HEK293 (cell line): ENCODE measurements around the gene RMC1.

ENCODE experiments used
- GLIS2 ChIP-seq: fragments of 450-650 bp; formaldehyde crosslinking; IDR thresholded peaks from 2 replicates; pipeline ENCODE4 v1.5.1; 2016; ENCODE audit warnings: missing biosample characterization, missing genetic modification characterization
- KLF10 ChIP-seq: fragments of 450-650 bp; IDR thresholded peaks from 2 replicates; pipeline ENCODE4 v1.5.1; 2018; ENCODE audit warnings: missing biosample characterization, mild to moderate bottlenecking, missing genetic modification characterization
- RBAK ChIP-seq: fragments of 450-650 bp; formaldehyde crosslinking; IDR thresholded peaks from 2 replicates; pipeline ENCODE4 v1.5.1; 2016; ENCODE audit warnings: missing biosample characterization, missing genetic modification characterization
- ZBTB20 ChIP-seq: fragments of 450-650 bp; formaldehyde crosslinking; IDR thresholded peaks from 2 replicates; pipeline ENCODE4 v1.5.1; 2016; ENCODE audit warnings: missing biosample characterization, missing genetic modification characterization
- ZBTB21 ChIP-seq: fragments of 450-650 bp; formaldehyde crosslinking; IDR thresholded peaks from 2 replicates; pipeline ENCODE4 v1.5.1; 2017; ENCODE audit warnings: missing biosample characterization, missing genetic modification characterization
- ZNF24 ChIP-seq: fragments of 450-650 bp; formaldehyde crosslinking; IDR thresholded peaks from 2 replicates; pipeline ENCODE4 v1.5.1; 2016; ENCODE audit warnings: missing biosample characterization, missing genetic modification characterization
- ZNF747 ChIP-seq: fragments of 450-650 bp; formaldehyde crosslinking; IDR thresholded peaks from 2 replicates; pipeline ENCODE4 v1.5.1; 2016; ENCODE audit warnings: missing biosample characterization, missing genetic modification characterization
- ZSCAN30 ChIP-seq: fragments of 450-650 bp; IDR thresholded peaks from 2 replicates; pipeline ENCODE4 v1.5.1; 2018; ENCODE audit warnings: missing biosample characterization, mild to moderate bottlenecking, missing genetic modification characterization, moderate library complexity
- TF ChIP-seq, protein P1 (sequence below): fragments of 450-650 bp; formaldehyde crosslinking; IDR thresholded peaks from 2 replicates; pipeline ENCODE4 v1.5.1; 2016; ENCODE audit warnings: missing biosample characterization, missing genetic modification characterization
- TF ChIP-seq, protein P2 (sequence below): fragments of 450-650 bp; formaldehyde crosslinking; IDR thresholded peaks from 2 replicates; pipeline ENCODE4 v1.5.1; 2017; ENCODE audit warnings: missing biosample characterization, missing genetic modification characterization
- TF ChIP-seq, protein P3 (sequence below): fragments of 450-650 bp; formaldehyde crosslinking; IDR thresholded peaks from 2 replicates; pipeline ENCODE4 v1.5.1; 2016; ENCODE audit warnings: missing biosample characterization, missing genetic modification characterization
- TF ChIP-seq, protein P4 (sequence below): fragments of 450-650 bp; formaldehyde crosslinking; IDR thresholded peaks from 2 replicates; pipeline ENCODE4 v1.5.1; 2016; ENCODE audit warnings: missing biosample characterization, missing genetic modification characterization
- TF ChIP-seq, protein P5 (sequence below): fragments of 450-650 bp; formaldehyde crosslinking; IDR thresholded peaks from 2 replicates; pipeline ENCODE4 v1.5.1; 2017; ENCODE audit warnings: missing biosample characterization, missing genetic modification characterization

DNA sequence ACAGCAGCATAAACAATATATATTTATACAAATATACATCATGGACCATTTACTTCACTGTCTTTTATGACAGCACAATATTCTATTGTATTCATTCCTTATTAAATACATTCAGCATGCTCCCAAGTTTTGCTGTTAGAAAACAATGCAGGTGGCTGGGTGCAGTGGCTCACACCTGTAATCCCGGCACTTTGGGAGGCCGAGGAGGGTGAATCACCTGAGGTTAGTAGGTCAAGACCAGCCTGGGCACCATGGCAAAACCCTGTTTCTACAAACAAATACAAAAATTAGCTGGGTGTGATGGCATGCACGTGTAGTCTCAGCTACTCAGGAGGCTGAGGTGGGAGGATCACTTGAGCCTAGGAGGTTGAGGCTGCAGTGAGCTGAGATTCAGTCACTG lies 44.0 kb downstream of the RMC1 start:
- TF ChIP-seq GLIS2 (tag by site-specific recombination) (no peak), RBAK (tag by site-specific recombination) (no peak), ZNF24 (tag by site-specific recombination) (no peak), ZNF747 (tag by site-specific recombination) (no peak), ZSCAN30 (tag by site-specific recombination) (no peak), ZBTB21 (tag by site-specific recombination) (no peak), KLF10 (tag by site-specific recombination) (no peak), ZBTB20 (no peak)
- TF ChIP-seq, protein P1, sequence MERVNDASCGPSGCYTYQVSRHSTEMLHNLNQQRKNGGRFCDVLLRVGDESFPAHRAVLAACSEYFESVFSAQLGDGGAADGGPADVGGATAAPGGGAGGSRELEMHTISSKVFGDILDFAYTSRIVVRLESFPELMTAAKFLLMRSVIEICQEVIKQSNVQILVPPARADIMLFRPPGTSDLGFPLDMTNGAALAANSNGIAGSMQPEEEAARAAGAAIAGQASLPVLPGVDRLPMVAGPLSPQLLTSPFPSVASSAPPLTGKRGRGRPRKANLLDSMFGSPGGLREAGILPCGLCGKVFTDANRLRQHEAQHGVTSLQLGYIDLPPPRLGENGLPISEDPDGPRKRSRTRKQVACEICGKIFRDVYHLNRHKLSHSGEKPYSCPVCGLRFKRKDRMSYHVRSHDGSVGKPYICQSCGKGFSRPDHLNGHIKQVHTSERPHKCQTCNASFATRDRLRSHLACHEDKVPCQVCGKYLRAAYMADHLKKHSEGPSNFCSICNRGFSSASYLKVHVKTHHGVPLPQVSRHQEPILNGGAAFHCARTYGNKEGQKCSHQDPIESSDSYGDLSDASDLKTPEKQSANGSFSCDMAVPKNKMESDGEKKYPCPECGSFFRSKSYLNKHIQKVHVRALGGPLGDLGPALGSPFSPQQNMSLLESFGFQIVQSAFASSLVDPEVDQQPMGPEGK (tag by site-specific recombination): no peak
- TF ChIP-seq, protein P2, sequence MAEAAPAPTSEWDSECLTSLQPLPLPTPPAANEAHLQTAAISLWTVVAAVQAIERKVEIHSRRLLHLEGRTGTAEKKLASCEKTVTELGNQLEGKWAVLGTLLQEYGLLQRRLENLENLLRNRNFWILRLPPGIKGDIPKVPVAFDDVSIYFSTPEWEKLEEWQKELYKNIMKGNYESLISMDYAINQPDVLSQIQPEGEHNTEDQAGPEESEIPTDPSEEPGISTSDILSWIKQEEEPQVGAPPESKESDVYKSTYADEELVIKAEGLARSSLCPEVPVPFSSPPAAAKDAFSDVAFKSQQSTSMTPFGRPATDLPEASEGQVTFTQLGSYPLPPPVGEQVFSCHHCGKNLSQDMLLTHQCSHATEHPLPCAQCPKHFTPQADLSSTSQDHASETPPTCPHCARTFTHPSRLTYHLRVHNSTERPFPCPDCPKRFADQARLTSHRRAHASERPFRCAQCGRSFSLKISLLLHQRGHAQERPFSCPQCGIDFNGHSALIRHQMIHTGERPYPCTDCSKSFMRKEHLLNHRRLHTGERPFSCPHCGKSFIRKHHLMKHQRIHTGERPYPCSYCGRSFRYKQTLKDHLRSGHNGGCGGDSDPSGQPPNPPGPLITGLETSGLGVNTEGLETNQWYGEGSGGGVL: no peak
- TF ChIP-seq, protein P3, sequence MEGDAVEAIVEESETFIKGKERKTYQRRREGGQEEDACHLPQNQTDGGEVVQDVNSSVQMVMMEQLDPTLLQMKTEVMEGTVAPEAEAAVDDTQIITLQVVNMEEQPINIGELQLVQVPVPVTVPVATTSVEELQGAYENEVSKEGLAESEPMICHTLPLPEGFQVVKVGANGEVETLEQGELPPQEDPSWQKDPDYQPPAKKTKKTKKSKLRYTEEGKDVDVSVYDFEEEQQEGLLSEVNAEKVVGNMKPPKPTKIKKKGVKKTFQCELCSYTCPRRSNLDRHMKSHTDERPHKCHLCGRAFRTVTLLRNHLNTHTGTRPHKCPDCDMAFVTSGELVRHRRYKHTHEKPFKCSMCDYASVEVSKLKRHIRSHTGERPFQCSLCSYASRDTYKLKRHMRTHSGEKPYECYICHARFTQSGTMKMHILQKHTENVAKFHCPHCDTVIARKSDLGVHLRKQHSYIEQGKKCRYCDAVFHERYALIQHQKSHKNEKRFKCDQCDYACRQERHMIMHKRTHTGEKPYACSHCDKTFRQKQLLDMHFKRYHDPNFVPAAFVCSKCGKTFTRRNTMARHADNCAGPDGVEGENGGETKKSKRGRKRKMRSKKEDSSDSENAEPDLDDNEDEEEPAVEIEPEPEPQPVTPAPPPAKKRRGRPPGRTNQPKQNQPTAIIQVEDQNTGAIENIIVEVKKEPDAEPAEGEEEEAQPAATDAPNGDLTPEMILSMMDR: no peak
- TF ChIP-seq, protein P4, sequence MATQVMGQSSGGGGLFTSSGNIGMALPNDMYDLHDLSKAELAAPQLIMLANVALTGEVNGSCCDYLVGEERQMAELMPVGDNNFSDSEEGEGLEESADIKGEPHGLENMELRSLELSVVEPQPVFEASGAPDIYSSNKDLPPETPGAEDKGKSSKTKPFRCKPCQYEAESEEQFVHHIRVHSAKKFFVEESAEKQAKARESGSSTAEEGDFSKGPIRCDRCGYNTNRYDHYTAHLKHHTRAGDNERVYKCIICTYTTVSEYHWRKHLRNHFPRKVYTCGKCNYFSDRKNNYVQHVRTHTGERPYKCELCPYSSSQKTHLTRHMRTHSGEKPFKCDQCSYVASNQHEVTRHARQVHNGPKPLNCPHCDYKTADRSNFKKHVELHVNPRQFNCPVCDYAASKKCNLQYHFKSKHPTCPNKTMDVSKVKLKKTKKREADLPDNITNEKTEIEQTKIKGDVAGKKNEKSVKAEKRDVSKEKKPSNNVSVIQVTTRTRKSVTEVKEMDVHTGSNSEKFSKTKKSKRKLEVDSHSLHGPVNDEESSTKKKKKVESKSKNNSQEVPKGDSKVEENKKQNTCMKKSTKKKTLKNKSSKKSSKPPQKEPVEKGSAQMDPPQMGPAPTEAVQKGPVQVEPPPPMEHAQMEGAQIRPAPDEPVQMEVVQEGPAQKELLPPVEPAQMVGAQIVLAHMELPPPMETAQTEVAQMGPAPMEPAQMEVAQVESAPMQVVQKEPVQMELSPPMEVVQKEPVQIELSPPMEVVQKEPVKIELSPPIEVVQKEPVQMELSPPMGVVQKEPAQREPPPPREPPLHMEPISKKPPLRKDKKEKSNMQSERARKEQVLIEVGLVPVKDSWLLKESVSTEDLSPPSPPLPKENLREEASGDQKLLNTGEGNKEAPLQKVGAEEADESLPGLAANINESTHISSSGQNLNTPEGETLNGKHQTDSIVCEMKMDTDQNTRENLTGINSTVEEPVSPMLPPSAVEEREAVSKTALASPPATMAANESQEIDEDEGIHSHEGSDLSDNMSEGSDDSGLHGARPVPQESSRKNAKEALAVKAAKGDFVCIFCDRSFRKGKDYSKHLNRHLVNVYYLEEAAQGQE (tag by site-specific recombination): no peak
- TF ChIP-seq, protein P5, sequence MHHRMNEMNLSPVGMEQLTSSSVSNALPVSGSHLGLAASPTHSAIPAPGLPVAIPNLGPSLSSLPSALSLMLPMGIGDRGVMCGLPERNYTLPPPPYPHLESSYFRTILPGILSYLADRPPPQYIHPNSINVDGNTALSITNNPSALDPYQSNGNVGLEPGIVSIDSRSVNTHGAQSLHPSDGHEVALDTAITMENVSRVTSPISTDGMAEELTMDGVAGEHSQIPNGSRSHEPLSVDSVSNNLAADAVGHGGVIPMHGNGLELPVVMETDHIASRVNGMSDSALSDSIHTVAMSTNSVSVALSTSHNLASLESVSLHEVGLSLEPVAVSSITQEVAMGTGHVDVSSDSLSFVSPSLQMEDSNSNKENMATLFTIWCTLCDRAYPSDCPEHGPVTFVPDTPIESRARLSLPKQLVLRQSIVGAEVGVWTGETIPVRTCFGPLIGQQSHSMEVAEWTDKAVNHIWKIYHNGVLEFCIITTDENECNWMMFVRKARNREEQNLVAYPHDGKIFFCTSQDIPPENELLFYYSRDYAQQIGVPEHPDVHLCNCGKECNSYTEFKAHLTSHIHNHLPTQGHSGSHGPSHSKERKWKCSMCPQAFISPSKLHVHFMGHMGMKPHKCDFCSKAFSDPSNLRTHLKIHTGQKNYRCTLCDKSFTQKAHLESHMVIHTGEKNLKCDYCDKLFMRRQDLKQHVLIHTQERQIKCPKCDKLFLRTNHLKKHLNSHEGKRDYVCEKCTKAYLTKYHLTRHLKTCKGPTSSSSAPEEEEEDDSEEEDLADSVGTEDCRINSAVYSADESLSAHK (tag by site-specific recombination): no peak
